Ovary (tissue), 9 donors: ENCODE data around the gene INPP5B. TPM values are rescaled to one million over a fixed set of nuclear protein-coding genes. Genes with fewer than 3 reads are reported as not detected.

ENCODE experiments used
- DNase-seq, 5 donors: peaks; one replicate each; pipeline ENCODE4 v3.0.0-alpha.2; 2019 to 2020
- H3K27ac ChIP-seq, 2 donors: fragments of 200-600 bp; one replicate each; pipeline versions ENCODE4 v1.5.1 to v1.8.0; 2019 to 2022
- H3K27me3 ChIP-seq: fragments of 200-600 bp; one replicate; pipeline ENCODE4 v1.8.0; 2022
- H3K36me3 ChIP-seq: fragments of 200-600 bp; sonication (generic); one replicate; pipeline ENCODE4 v1.5.1; 2019
- H3K4me1 ChIP-seq: one replicate; pipeline ENCODE4 v1.8.1; 2013; ENCODE audit warnings: mild to moderate bottlenecking, moderate library complexity; ENCODE audit not compliant: insufficient read depth
- H3K4me3 ChIP-seq: fragments of 200-600 bp; sonication (generic); one replicate; pipeline ENCODE4 v1.5.1; 2017
- H3K9me3 ChIP-seq, 2 donors: fragments of 200-600 bp in 1 of 2; sonication (generic) in 1 of 2; one replicate each; pipeline versions ENCODE4 v1.5.1 to v1.8.1; 2013 to 2019; ENCODE audit warnings: mild to moderate bottlenecking in 1 of 2, moderate library complexity in 1 of 2
- EP300 ChIP-seq: sonication (generic); formaldehyde crosslinking; IDR thresholded peaks from one replicate; pipeline ENCODE4 v1.6.1; 2017; ENCODE audit warnings: antibody characterized with exemption
- POLR2A ChIP-seq: fragments of 450-650 bp; IDR thresholded peaks from one replicate; pipeline ENCODE4 v1.6.1; 2017; ENCODE audit warnings: antibody characterized with exemption, mild to moderate bottlenecking, moderate library complexity
- WGBS, 3 donors: extraction: QIAGEN DNeasy Blood & Tissue Kit in 1 of 3; methylation state at CpG; one replicate each; pipeline versions ENCODE4 v1.1.5 to v1.1.7; 2013 to 2017; 5-methylcytosine and 5-hydroxymethylcytosine counted together
- intact Hi-C, 4 donors: fragments of 100-400 bp; cut with DNase I; formaldehyde crosslinking; loops; one replicate each; pipeline versions ENCODE4 v1.11.0 to v1.15.1; 2022 to 2023
- polyA plus RNA-seq, 2 donors: library from polyadenylated mRNA; stranded (reverse); fragments of 200-250 nt in 1 of 2; fragments of 350-450 nt in 1 of 2; fragmentation: Illumina TruSeq in 1 of 2; extraction: RNeasy Lipid Tissue Mini Kit (QIAGEN cat#74804) in 1 of 2; gene quantifications; one replicate each; pipeline ENCODE4 v1.2.3, GENCODE V29; 2013 to 2014
- total RNA-seq, 7 donors: library from RNA; depleted of rRNA in 2 of 7; stranded (reverse); fragments of >200 nt in 2 of 7; fragmentation: NEBNext Ultra II Directional in 3 of 7; extraction: Animal tissue kit (Norgen Biotek cat#: 25700) in 3 of 7; gene quantifications; one replicate each; pipeline versions ENCODE4 v1.1.0 to v1.2.4, GENCODE V29; 2016 to 2023
- TF ChIP-seq, protein P1 (sequence below), 3 donors: fragments of 450-650 bp in 2 of 3; fragments of 200-600 bp in 1 of 3; IDR thresholded peaks; one replicate each; pipeline versions ENCODE4 v1.5.1 to v1.8.0; 2016 to 2022; ENCODE audit warnings: antibody characterized with exemption in 3 of 3, mild to moderate bottlenecking in 1 of 3
- donor health status: DM: no; HTN: no; CAD: no; lungs with moderate emphysema.
- donor health status: DM: no; HTN: no; CAD: no.
- donor health status: Bipolar disorder and iron deficiency.
- donor health status: DM: yes; HTN: yes; CAD: no.
- donor health status: DM: no; HTN: no; CAD: no.
- donor health status: DM: yes; HTN: yes; CAD: no.

INPP5B gene
- total and polyA plus RNA-seq, 9 donors, result 23.2 to 68.5 (median 33.5) TPM

DNA sequence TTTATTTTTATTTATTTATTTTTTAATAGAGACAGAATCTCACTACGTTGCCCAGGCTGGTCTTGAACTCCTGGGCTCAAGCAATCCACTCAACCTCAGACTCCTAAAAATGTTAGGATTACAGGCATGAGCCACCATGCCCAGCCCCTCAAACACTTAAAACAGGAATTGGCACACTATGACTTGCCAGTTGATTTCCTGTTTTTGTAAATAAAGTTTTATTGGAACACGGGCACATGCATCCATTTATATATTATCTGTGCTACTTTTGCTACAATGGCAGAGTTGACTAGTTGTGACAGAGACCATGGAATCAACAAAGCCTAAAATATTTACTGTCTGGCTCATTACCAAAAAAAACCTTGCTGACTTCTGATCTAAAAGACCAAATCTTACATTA is 122.9 kb downstream of the INPP5B start:
- intact Hi-C loops, result no loop called here
- H3K9me3 ChIP-seq, result no peaks in the 10 kb centered on the region
- TF ChIP-seq POLR2A, result no peak
- TF ChIP-seq EP300, result no peak
- TF ChIP-seq, protein P1, sequence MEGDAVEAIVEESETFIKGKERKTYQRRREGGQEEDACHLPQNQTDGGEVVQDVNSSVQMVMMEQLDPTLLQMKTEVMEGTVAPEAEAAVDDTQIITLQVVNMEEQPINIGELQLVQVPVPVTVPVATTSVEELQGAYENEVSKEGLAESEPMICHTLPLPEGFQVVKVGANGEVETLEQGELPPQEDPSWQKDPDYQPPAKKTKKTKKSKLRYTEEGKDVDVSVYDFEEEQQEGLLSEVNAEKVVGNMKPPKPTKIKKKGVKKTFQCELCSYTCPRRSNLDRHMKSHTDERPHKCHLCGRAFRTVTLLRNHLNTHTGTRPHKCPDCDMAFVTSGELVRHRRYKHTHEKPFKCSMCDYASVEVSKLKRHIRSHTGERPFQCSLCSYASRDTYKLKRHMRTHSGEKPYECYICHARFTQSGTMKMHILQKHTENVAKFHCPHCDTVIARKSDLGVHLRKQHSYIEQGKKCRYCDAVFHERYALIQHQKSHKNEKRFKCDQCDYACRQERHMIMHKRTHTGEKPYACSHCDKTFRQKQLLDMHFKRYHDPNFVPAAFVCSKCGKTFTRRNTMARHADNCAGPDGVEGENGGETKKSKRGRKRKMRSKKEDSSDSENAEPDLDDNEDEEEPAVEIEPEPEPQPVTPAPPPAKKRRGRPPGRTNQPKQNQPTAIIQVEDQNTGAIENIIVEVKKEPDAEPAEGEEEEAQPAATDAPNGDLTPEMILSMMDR (IDR thresholded peaks at IDR 0.05), result no peak
- WGBS, 3 donors, result 88 to 95% (median 93%) methylated on average over 2 of the region's 2 CpGs
- no peaks in the 10 kb centered on the region for H3K27me3 ChIP-seq
- H3K27ac ChIP-seq, result no peak overlapping the region
- H3K36me3 ChIP-seq, result peaks cover 2% of the 10 kb centered on the region
- H3K4me3 ChIP-seq, result no peak overlapping the region
- no peak for DNase-seq
- no peaks in the 10 kb centered on the region for H3K4me1 ChIP-seq

DNA sequence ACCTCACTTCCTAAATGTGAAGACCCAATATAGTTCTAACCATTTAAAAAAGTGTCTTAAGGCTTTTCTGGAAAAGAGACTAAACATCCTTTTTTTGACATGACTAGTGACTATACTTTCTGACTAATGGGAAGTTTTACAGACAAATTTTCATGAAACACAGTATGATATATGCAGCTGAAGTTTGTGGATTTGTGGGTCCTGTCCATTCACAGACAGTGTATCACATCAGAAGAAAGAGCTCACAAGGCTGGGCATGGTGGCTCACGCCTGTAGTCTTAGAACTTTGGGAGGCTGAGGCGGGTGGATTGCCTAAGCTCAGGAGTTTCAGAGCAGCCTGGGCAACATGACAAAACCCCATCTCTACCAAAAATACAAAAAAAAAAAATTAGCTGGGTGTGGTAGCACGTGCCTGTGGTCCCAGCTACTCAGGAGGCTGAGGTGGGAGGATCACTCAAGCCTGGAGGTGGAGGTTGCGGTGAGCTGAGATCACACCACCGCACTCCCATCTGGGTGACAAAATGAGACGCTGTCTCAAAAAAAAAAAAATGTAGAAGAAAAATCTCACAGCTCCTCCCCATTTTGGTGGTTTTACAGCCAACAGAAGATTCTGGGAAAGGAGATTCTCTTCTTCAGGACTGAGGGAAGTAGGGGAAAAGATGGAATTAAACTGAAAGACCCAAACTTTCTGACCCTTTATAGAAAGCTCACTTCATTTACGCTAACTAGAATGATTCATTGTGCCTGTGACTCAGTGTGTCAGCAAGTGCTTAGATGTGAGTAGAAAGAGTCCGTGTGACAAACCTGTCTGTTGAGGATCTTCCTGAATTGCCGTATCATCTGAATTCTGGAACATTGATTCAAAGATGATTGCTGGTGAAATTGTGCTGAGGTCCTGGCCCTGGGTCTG is 123.7 kb downstream of the INPP5B start:
- Histone ChIP-seq H3K36me3 (peaks cover 2% of the 10 kb centered on the region), H3K27me3 (no peaks in the 10 kb centered on the region), H3K27ac (no peak overlapping the region), H3K4me3 (no peak overlapping the region), H3K4me1 (no peaks in the 10 kb centered on the region), H3K9me3 (no peaks in the 10 kb centered on the region)
- intact Hi-C loops, result no loop called here
- DNase-seq, result no peak
- TF ChIP-seq POLR2A (no peak), EP300 (no peak)
- TF ChIP-seq, protein P1 (IDR thresholded peaks at IDR 0.05), result no peak
- WGBS, 3 donors, result 89 to 95% (median 95%) methylated on average over 9 of the region's 9 CpGs

DNA sequence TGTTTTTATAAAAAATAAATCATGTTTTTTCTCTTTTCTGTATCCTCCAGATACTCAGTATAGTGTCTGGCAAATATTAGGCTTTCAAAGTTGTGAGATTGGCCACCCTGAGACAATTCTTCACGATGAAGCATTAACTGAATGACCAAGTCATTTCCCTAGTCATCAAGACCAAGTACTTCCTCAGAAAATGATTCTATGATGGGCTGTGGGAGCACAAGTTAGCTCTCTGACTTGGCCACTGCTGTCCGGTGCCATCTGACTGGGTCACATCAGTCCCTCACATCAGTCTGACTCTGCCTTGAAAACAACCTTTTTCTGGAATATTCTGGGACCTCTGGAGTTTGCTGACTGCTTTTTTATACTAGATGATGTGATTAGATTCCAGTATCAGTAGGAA is 125.4 kb downstream of the INPP5B start:
- no peaks in the 10 kb centered on the region for H3K27me3 ChIP-seq
- TF ChIP-seq EP300 (no peak), POLR2A (no peak)
- TF ChIP-seq, protein P1 (IDR thresholded peaks at IDR 0.05), result no peak
- no peaks in the 10 kb centered on the region for H3K9me3 ChIP-seq
- H3K36me3 ChIP-seq, result peaks cover 2% of the 10 kb centered on the region
- no peak overlapping the region for H3K27ac ChIP-seq
- 92 to 94% (median 94%) methylated on average over 2 of the region's 2 CpGs for WGBS, 3 donors
- H3K4me1 ChIP-seq, result no peaks in the 10 kb centered on the region
- H3K4me3 ChIP-seq, result no peak overlapping the region
- intact Hi-C loops, result no loop called here
- DNase-seq, result no peak

DNA sequence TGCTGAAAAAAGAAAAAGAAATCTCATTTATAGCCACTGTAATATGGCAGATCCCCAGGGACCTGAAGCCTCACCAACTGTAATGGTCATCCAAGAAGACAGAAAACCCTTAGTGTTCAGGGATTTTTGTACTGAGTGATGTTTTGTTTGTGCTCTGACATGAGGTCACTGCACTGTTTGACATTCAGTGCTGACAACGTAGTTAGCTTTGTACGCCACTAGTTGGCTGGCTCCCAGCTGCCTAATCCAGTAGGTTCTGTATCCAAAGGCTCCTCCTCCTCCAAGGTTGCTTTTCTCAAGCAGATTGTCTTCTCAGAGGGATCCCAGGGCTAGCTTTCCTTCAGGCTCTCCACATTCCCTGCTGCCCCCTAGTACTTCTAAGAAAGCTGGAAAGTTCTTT is 129.4 kb downstream of the INPP5B start:
- no peak overlapping the region for H3K4me3 ChIP-seq
- no peaks in the 10 kb centered on the region for H3K27me3 ChIP-seq
- DNase-seq, result peak in 4 of 5 donors; percentile 48 to 69 (median 58)
- TF ChIP-seq EP300 (no peak), POLR2A (no peak)
- TF ChIP-seq, protein P1 (IDR thresholded peaks at IDR 0.05), result no peak
- H3K36me3 ChIP-seq, result peaks cover 2% of the 10 kb centered on the region
- no peak overlapping the region for H3K27ac ChIP-seq
- H3K9me3 ChIP-seq, result no peaks in the 10 kb centered on the region
- intact Hi-C loops, result loop anchor here in 1 of 4 donors (10.0 kb wide), 1 partner anchor 47 kb away; no protein-coding TSS in a partner anchor
- WGBS, 3 donors, result 6 to 9% (median 8%) methylated on average over 2 of the region's 2 CpGs
- no peaks in the 10 kb centered on the region for H3K4me1 ChIP-seq
